HG03095 (cell line): ENCODE measurements around the gene QRICH1.
A peak's percentile ranks its signal among the peaks of the same experiment; 100 is the strongest.

Source experiments
- ATAC-seq: cut with Tn5 transposase; IDR thresholded peaks from one replicate; pipeline ENCODE4 v1.9.1; 2021; ENCODE audit warnings: moderate library complexity; ENCODE audit not compliant: unreplicated experiment

Gene QRICH1

GRCh38 chr3:49093853-49094767 lies at the start of gene QRICH1:
TSS of gene QRICH1 (minus strand) at chr3:49094071. CDS start at chr3:49077017, 17,054 bp downstream.
- ATAC-seq: peak; percentile 77

GRCh38 chr3:49140080-49140479 lies 46.2 kb upstream of the QRICH1 start:
- ATAC-seq: no peak

GRCh38 chr3:49135499-49135898 lies 41.6 kb upstream of the QRICH1 start:
- no peak for ATAC-seq

GRCh38 chr3:49134471-49135265 lies 40.8 kb upstream of the QRICH1 start:
- no peak for ATAC-seq

GRCh38 chr3:49133226-49133951 lies 39.5 kb upstream of the QRICH1 start:
- ATAC-seq: no peak

- no peak for ATAC-seq
Measured at GRCh38 chr3:49132437-49133225, 38.8 kb upstream of the QRICH1 start, which contains the start of gene LAMB2. TSS of gene LAMB2 (minus strand) at chr3:49133050. CDS start at chr3:49132867, 183 bp downstream.

GRCh38 chr3:49132073-49132436 lies 38.2 kb upstream of the QRICH1 start:
- no peak for ATAC-seq

GRCh38 chr3:49131576-49131975 lies 37.7 kb upstream of the QRICH1 start:
- ATAC-seq: no peak

- no peak for ATAC-seq
Measured at GRCh38 chr3:49131040-49131439, 37.2 kb upstream of the QRICH1 start.

GRCh38 chr3:49124991-49125670 lies 31.3 kb upstream of the QRICH1 start:
- ATAC-seq: no peak

GRCh38 chr3:49124203-49124602 lies 30.3 kb upstream of the QRICH1 start:
- no peak for ATAC-seq

- ATAC-seq: no peak
Measured at GRCh38 chr3:49123687-49124086, 29.8 kb upstream of the QRICH1 start.

- no peak for ATAC-seq
Measured at GRCh38 chr3:49122886-49123545, 29.1 kb upstream of the QRICH1 start.

GRCh38 chr3:49122451-49122850 lies 28.6 kb upstream of the QRICH1 start:
- ATAC-seq: no peak

GRCh38 chr3:49122022-49122421 lies 28.2 kb upstream of the QRICH1 start:
- ATAC-seq: no peak

GRCh38 chr3:49121132-49121736 lies 27.4 kb upstream of the QRICH1 start:
- ATAC-seq: no peak

GRCh38 chr3:49120438-49121131 lies 26.7 kb upstream of the QRICH1 start, which contains the start of gene USP19:
TSS of gene USP19 (minus strand) at chr3:49120823. CDS start at chr3:49119145, 1,678 bp downstream.
- ATAC-seq: peak; percentile 79

- no peak for ATAC-seq
Measured at GRCh38 chr3:49120096-49120437, 26.2 kb upstream of the QRICH1 start.
